Ovary (tissue), 3 donors: ENCODE data around the gene SCART1.

Experiments
- POLR2A ChIP-seq: fragments of 450-650 bp; IDR thresholded peaks from one replicate; pipeline ENCODE4 v1.6.1; 2017; ENCODE audit warnings: antibody characterized with exemption, mild to moderate bottlenecking, moderate library complexity
- TF ChIP-seq, protein P1 (sequence below), 3 donors: fragments of 450-650 bp in 2 of 3; fragments of 200-600 bp in 1 of 3; IDR thresholded peaks; one replicate each; pipeline versions ENCODE4 v1.5.1 to v1.8.0; 2016 to 2022; ENCODE audit warnings: antibody characterized with exemption in 3 of 3, mild to moderate bottlenecking in 1 of 3
- donor health status: DM: no; HTN: no; CAD: no.

DNA sequence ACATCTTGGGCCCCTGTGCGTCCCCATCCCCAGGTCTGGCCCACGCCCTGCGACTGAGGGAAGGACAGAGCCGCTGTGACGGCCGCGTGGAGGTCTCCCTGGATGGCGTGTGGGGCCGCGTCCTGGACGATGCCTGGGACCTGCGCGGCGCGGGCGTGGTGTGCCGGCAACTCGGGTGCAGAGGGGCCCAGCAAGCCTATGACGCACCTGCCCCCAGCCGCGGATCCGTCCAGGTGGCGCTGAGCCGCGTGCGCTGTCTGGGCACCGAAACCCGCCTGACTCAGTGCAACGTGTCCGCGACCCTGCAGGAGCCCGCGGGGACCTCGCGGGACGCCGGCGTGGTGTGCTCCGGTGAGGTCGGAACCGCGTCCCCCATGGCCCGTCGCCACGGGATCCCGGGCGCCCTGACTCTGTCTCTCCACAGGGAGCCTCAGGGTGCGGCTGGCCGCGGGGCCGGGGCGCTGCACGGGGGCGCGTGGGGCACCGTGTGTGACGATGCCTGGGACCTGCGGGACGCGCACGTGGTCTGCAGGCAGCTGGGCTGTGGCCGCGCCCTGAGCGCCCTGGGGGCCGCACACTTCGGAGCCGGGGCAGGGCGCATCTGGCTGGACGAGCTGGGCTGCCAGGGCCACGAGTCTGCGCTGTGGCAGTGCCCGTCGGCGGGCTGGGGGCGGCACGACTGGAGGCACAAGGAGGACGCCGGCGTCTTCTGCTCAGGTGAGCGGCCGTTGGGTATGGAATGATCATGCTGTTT is 5.9 kb downstream of the SCART1 start:
- TF ChIP-seq, protein P1, sequence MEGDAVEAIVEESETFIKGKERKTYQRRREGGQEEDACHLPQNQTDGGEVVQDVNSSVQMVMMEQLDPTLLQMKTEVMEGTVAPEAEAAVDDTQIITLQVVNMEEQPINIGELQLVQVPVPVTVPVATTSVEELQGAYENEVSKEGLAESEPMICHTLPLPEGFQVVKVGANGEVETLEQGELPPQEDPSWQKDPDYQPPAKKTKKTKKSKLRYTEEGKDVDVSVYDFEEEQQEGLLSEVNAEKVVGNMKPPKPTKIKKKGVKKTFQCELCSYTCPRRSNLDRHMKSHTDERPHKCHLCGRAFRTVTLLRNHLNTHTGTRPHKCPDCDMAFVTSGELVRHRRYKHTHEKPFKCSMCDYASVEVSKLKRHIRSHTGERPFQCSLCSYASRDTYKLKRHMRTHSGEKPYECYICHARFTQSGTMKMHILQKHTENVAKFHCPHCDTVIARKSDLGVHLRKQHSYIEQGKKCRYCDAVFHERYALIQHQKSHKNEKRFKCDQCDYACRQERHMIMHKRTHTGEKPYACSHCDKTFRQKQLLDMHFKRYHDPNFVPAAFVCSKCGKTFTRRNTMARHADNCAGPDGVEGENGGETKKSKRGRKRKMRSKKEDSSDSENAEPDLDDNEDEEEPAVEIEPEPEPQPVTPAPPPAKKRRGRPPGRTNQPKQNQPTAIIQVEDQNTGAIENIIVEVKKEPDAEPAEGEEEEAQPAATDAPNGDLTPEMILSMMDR (IDR thresholded peaks at IDR 0.05): no peak
- TF ChIP-seq POLR2A: no peak
